Measurements from ENCODE around the gene EML6.

GRCh38 chr2:54894467-54894866, 171.0 kb downstream of the EML6 start:
- no peak for TF ChIP-seq EP300 (IDR thresholded peaks at IDR 0.05)
- no peak for TF ChIP-seq POLR2A (IDR thresholded peaks at IDR 0.05)
- TF ChIP-seq, protein P1, sequence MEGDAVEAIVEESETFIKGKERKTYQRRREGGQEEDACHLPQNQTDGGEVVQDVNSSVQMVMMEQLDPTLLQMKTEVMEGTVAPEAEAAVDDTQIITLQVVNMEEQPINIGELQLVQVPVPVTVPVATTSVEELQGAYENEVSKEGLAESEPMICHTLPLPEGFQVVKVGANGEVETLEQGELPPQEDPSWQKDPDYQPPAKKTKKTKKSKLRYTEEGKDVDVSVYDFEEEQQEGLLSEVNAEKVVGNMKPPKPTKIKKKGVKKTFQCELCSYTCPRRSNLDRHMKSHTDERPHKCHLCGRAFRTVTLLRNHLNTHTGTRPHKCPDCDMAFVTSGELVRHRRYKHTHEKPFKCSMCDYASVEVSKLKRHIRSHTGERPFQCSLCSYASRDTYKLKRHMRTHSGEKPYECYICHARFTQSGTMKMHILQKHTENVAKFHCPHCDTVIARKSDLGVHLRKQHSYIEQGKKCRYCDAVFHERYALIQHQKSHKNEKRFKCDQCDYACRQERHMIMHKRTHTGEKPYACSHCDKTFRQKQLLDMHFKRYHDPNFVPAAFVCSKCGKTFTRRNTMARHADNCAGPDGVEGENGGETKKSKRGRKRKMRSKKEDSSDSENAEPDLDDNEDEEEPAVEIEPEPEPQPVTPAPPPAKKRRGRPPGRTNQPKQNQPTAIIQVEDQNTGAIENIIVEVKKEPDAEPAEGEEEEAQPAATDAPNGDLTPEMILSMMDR (IDR thresholded peaks at IDR 0.05), result no peak
- no peak for TF ChIP-seq POLR2AphosphoS5 (IDR thresholded peaks at IDR 0.05)

Data from gastroesophageal sphincter (tissue), 3 donors.